H1 (cell line): ENCODE data around the gene DGKD. TPM values are rescaled to one million over a fixed set of nuclear protein-coding genes. Genes with fewer than 3 reads are reported as not detected.

Source experiments
- CTCF ChIA-PET: fragments of 300-600 bp; sonication (Branson Sonifier 250); formaldehyde crosslinking; loops from one replicate; lab custom pipeline; 2021; ENCODE audit not compliant: partially characterized antibody; lab: Charles Lee
- POLR2A ChIA-PET: fragments of 300-600 bp; sonication (Branson Sonifier 250); formaldehyde crosslinking; loops from one replicate; lab custom pipeline; 2021; ENCODE audit warnings: inconsistent platforms; ENCODE audit not compliant: partially characterized antibody; lab: Charles Lee
- DNase-seq, 2 experiments: peaks; one replicate each; pipeline versions ENCODE4 v3.0.0 to v3.0.0-alpha.2; 2010 to 2022; ENCODE audit warnings: low spot score in 2 of 2, low read depth in 1 of 2, mixed read lengths in 1 of 2
- FAIRE-seq: peaks from 2 replicates; lab custom pipeline; 2011; peaks lifted over from hg19 to GRCh38; lab: Jason Lieb, UNC
- H2AFZ ChIP-seq: 2 replicates; pipeline ENCODE4 v1.8.1; 2012; ENCODE audit warnings: low read length, inconsistent platforms
- H2AK5ac ChIP-seq: 2 replicates; pipeline ENCODE4 v1.6.1; 2013; ENCODE audit warnings: low read depth, low read length
- H2BK120ac ChIP-seq: replicated peaks from 2 replicates; pipeline ENCODE3; 2013; ENCODE audit warnings: low read depth, low read length, inconsistent platforms
- H2BK12ac ChIP-seq: 2 replicates; pipeline ENCODE4 v1.6.1; 2013; ENCODE audit warnings: low read depth, low read length
- H2BK15ac ChIP-seq: 2 replicates; pipeline ENCODE4 v1.6.1; 2013; ENCODE audit warnings: low read length
- H2BK20ac ChIP-seq: 2 replicates; pipeline ENCODE4 v1.6.1; 2013; ENCODE audit warnings: low read length
- H2BK5ac ChIP-seq: 2 replicates; pipeline ENCODE4 v1.6.1; 2013; ENCODE audit warnings: low read depth, low read length
- H3K14ac ChIP-seq: 2 replicates; pipeline ENCODE4 v1.6.1; 2013; ENCODE audit warnings: inconsistent platforms; ENCODE audit not compliant: insufficient read length
- H3K18ac ChIP-seq: 2 replicates; pipeline ENCODE4 v1.6.1; 2013; ENCODE audit warnings: low read length; ENCODE audit errors: extremely low read depth
- H3K23ac ChIP-seq: 2 replicates; pipeline ENCODE4 v1.6.1; 2013; ENCODE audit warnings: inconsistent platforms; ENCODE audit not compliant: insufficient read length
- H3K23me2 ChIP-seq: 2 replicates; pipeline ENCODE4 v1.6.1; 2013; ENCODE audit warnings: low read depth, low read length
- H3K27ac ChIP-seq: 2 replicates; pipeline ENCODE4 v1.6.1; 2011; ENCODE audit warnings: low read depth, low read length, inconsistent platforms
- H3K27me3 ChIP-seq, 4 experiments: replicated peaks in 1 of 4; 1 replicate in 1 of 4; 2 replicates in 3 of 4; pipeline versions ENCODE4 v1.6.1 to v1.8.1; 2011 to 2013; ENCODE audit warnings: low read length in 3 of 4, mild to moderate bottlenecking in 3 of 4, inconsistent platforms in 2 of 4, mixed read lengths in 2 of 4, moderate library complexity in 1 of 4; ENCODE audit not compliant: control insufficient read depth in 3 of 4, insufficient read depth in 3 of 4; ENCODE audit errors: extremely low read depth in 1 of 4
- H3K36me3 ChIP-seq, 4 experiments: 2 replicates each; pipeline versions ENCODE4 v1.6.1 to v1.8.1; 2011 to 2013; ENCODE audit warnings: mild to moderate bottlenecking in 4 of 4, low read length in 3 of 4, moderate library complexity in 2 of 4, control low read depth in 1 of 4, inconsistent platforms in 1 of 4; ENCODE audit not compliant: insufficient read depth in 4 of 4, control insufficient read depth in 2 of 4
- H3K4ac ChIP-seq: replicated peaks from 2 replicates; pipeline ENCODE3; 2013; ENCODE audit warnings: low read length, low read depth, mixed read lengths, inconsistent platforms; ENCODE audit not compliant: insufficient read length
- H3K4me1 ChIP-seq, 4 experiments: replicated peaks in 1 of 4; 1 replicate in 1 of 4; 2 replicates in 3 of 4; pipeline versions ENCODE4 v1.6.1 to v1.8.1; 2011 to 2013; ENCODE audit warnings: low read length in 3 of 4, inconsistent platforms in 2 of 4, mixed read lengths in 1 of 4; ENCODE audit not compliant: insufficient read depth in 4 of 4, control insufficient read depth in 3 of 4
- H3K4me2 ChIP-seq, 2 experiments: 2 replicates each; pipeline versions ENCODE4 v1.6.1 to v1.8.1; 2011 to 2013; ENCODE audit warnings: low read depth in 2 of 2, low read length in 2 of 2, control low read depth in 1 of 2, inconsistent platforms in 1 of 2, mild to moderate bottlenecking in 1 of 2; ENCODE audit not compliant: insufficient read depth in 1 of 2
- H3K4me3 ChIP-seq, 4 experiments: fragments of 200-600, 300-600 bp in 1 of 4; sonication (generic), shearing (Covaris generic), sonication (Bioruptor Twin) in 1 of 4; 2 replicates each; pipeline versions ENCODE4 v1.5.1 to v1.8.1; 2011 to 2016; ENCODE audit warnings: low read length in 4 of 4, low read depth in 3 of 4, control low read depth in 2 of 4, inconsistent platforms in 2 of 4, mild to moderate bottlenecking in 2 of 4, mixed read lengths in 1 of 4, moderate library complexity in 1 of 4; ENCODE audit not compliant: insufficient read depth in 2 of 4; ENCODE audit errors: extremely low read depth in 1 of 4
- H3K56ac ChIP-seq: replicated peaks from 2 replicates; pipeline ENCODE3; 2013; ENCODE audit warnings: low read depth, mild to moderate bottlenecking, mixed read lengths, low read length, inconsistent platforms; ENCODE audit not compliant: insufficient read length
- H3K79me1 ChIP-seq: 2 replicates; pipeline ENCODE4 v1.6.1; 2013; ENCODE audit warnings: low read depth, low read length, control low read depth
- H3K79me2 ChIP-seq, 2 experiments: 2 replicates each; pipeline versions ENCODE4 v1.6.1 to v1.8.1; 2012 to 2013; ENCODE audit warnings: low read length in 2 of 2, mild to moderate bottlenecking in 2 of 2, inconsistent platforms in 1 of 2; ENCODE audit not compliant: insufficient read depth in 2 of 2, control insufficient read depth in 1 of 2
- H3K9ac ChIP-seq, 4 experiments: replicated peaks in 1 of 4; 1 replicate in 1 of 4; 2 replicates in 3 of 4; pipeline versions ENCODE4 v1.6.1 to v1.8.1; 2011 to 2013; ENCODE audit warnings: low read depth in 3 of 4, low read length in 3 of 4, control low read depth in 2 of 4, mild to moderate bottlenecking in 2 of 4, moderate library complexity in 2 of 4, inconsistent platforms in 1 of 4; ENCODE audit errors: extremely low read depth in 1 of 4
- H3K9me3 ChIP-seq, 2 experiments: 2 replicates each; pipeline versions ENCODE4 v1.6.1 to v1.8.1; 2012 to 2013; ENCODE audit warnings: mild to moderate bottlenecking in 2 of 2, moderate library complexity in 2 of 2, control low read depth in 1 of 2, inconsistent platforms in 1 of 2, low read depth in 1 of 2, low read length in 1 of 2, mixed read lengths in 1 of 2; ENCODE audit not compliant: insufficient read depth in 2 of 2
- H4K20me1 ChIP-seq, 2 experiments: replicated peaks in 1 of 2; 2 replicates each; pipeline versions ENCODE3 to v1.8.1; 2011 to 2013; ENCODE audit warnings: inconsistent platforms in 2 of 2, low read length in 2 of 2, mild to moderate bottlenecking in 1 of 2; ENCODE audit not compliant: insufficient read depth in 2 of 2, control insufficient read depth in 1 of 2
- H4K5ac ChIP-seq: 2 replicates; pipeline ENCODE4 v1.6.1; 2013; ENCODE audit warnings: low read length, low read depth, mixed read lengths, inconsistent platforms; ENCODE audit not compliant: insufficient read length
- H4K8ac ChIP-seq: 2 replicates; pipeline ENCODE4 v1.8.0; 2013; ENCODE audit warnings: mild to moderate bottlenecking, moderate library complexity, low read length, inconsistent platforms; ENCODE audit not compliant: insufficient read depth; ENCODE audit errors: extremely low read depth
- H4K91ac ChIP-seq: replicated peaks from 2 replicates; pipeline ENCODE3; 2013; ENCODE audit warnings: low read length, mixed read lengths, inconsistent platforms; ENCODE audit not compliant: insufficient read length
- ASH2L ChIP-seq: fragments of 200-600, 300-600 bp; sonication (generic); IDR thresholded peaks from one replicate; pipeline ENCODE4 v1.7.1; 2017; ENCODE audit warnings: low read length
- CREB1 ChIP-seq: IDR thresholded peaks from 2 replicates; pipeline ENCODE4 v1.6.1; 2012; ENCODE audit warnings: inconsistent platforms
- EZH2 ChIP-seq: fragments of 200-600 bp; sonication (generic); IDR thresholded peaks from 2 replicates; pipeline ENCODE4 v1.7.1; 2012; ENCODE audit warnings: low read depth, mild to moderate bottlenecking, moderate library complexity, low read length, inconsistent platforms; ENCODE audit not compliant: severe bottlenecking
- GABPA ChIP-seq: IDR thresholded peaks from 2 replicates; pipeline ENCODE4 v1.6.1; 2011; ENCODE audit warnings: mild to moderate bottlenecking, low read length, moderate library complexity, borderline replicate concordance; ENCODE audit not compliant: insufficient read depth
- HDAC2 ChIP-seq, 2 experiments: fragments of 300-600 bp in 1 of 2; sonication (generic) in 1 of 2; IDR thresholded peaks; 2 replicates each; pipeline ENCODE4 v1.6.1; 2011 to 2012; ENCODE audit warnings: low read depth in 2 of 2, low read length in 2 of 2, mild to moderate bottlenecking in 2 of 2, moderate library complexity in 2 of 2, borderline replicate concordance in 1 of 2, inconsistent platforms in 1 of 2
- NANOG ChIP-seq: IDR thresholded peaks from 2 replicates; pipeline ENCODE4 v1.6.1; 2011; ENCODE audit warnings: low read length, low read depth, mild to moderate bottlenecking, inconsistent platforms; ENCODE audit not compliant: insufficient read depth, poor library complexity, severe bottlenecking
- NRF1 ChIP-seq: IDR thresholded peaks from 2 replicates; pipeline ENCODE4 v1.6.1; 2011; ENCODE audit warnings: mild to moderate bottlenecking, low read depth, low read length, improper control_type of control experiment
- POLR2AphosphoS5 ChIP-seq: IDR thresholded peaks from 2 replicates; pipeline ENCODE4 v1.6.1; 2011; ENCODE audit warnings: low read depth, low read length
- SIRT6 ChIP-seq: IDR thresholded peaks from one replicate; pipeline ENCODE4 v1.7.1; 2012; ENCODE audit warnings: low read length, inconsistent platforms
- SIX5 ChIP-seq: IDR thresholded peaks from 2 replicates; pipeline ENCODE4 v1.6.1; 2011; ENCODE audit warnings: mild to moderate bottlenecking, low read depth, low read length
- SP1 ChIP-seq: IDR thresholded peaks from 2 replicates; pipeline ENCODE4 v1.6.1; 2011; ENCODE audit warnings: low read depth, low read length
- TBP ChIP-seq: IDR thresholded peaks from 2 replicates; pipeline ENCODE4 v1.6.1; 2011; ENCODE audit warnings: low read depth, low read length, improper control_type of control experiment
- TEAD4 ChIP-seq: IDR thresholded peaks from 2 replicates; pipeline ENCODE4 v1.6.1; 2012; ENCODE audit warnings: low read depth, low read length, inconsistent platforms, mixed read lengths
- WGBS, 2 experiments: shearing (Covaris generic) in 1 of 2; methylation state at CpG; one replicate each; pipeline versions ENCODE4 v1.1.6 to v1.1.7; 2013 to 2015; ENCODE audit warnings: low lambda C conversion rate in 2 of 2, mixed read lengths in 2 of 2, inconsistent platforms in 1 of 2, low coverage in 1 of 2, missing lambda C conversion rate in 1 of 2; ENCODE audit not compliant: insufficient replicate concordance in 2 of 2, insufficient coverage in 1 of 2, insufficient read length in 1 of 2; ENCODE audit errors: extremely low coverage in 1 of 2, missing lambda C conversion rate in 1 of 2; 5-methylcytosine and 5-hydroxymethylcytosine counted together
- polyA plus RNA-seq, 7 experiments: library from polyadenylated mRNA; depleted of rRNA in 3 of 7; stranded (reverse) in 5 of 7; unstranded in 2 of 7; fragments of >200 nt in 5 of 7; fragments of 200-250 nt in 2 of 7; gene quantifications; 1 replicate in 5 of 7; 2 replicates in 1 of 7; 4 replicates in 1 of 7; pipeline versions ENCODE4 v1.2.1 to v1.2.3, GENCODE V29; 2011 to 2013; ENCODE audit warnings: missing spikeins in 2 of 7, mixed read lengths in 2 of 7
- total RNA-seq: library from RNA; stranded (reverse); fragmentation: NEBNext Ultra II Directional; extraction: Animal tissue kit (Norgen Biotek cat#: 25700); gene quantifications from 2 replicates; pipeline ENCODE4 v1.2.1, GENCODE V29; 2021

DGKD gene
- total and polyA plus RNA-seq, 2 of the 8 experiments (the other 6 are each of a cell fraction or from before 2014, with no cell fraction given), result 7.7 to 30.9 TPM

GRCh38 chr2:233418761-233419546 lies 64.7 kb downstream of the DGKD start:
- H4K8ac ChIP-seq, result no peak overlapping the region
- H3K9me3 ChIP-seq, result no peaks in the 10 kb centered on the region
- H3K36me3 ChIP-seq, result no peaks in the 10 kb centered on the region
- no peak overlapping the region for H3K14ac ChIP-seq
- 0 out of 2 replicates have a peak overlapping the region, but pooled peaks have one; percentile 53 for H2BK15ac ChIP-seq
- peaks cover 6% of the 10 kb centered on the region for H3K79me1 ChIP-seq
- no peak overlapping the region for H3K23ac ChIP-seq
- H3K4me2 ChIP-seq, result no peak overlapping the region
- peaks cover 0 to 11% (median 6%) of the 10 kb centered on the region in 4 experiments; a peak in 6 of 7 replicates for H3K4me1 ChIP-seq
- peaks cover 0 to 9% of the 10 kb centered on the region in 2 experiments; a peak in 1 of 4 replicates for H3K79me2 ChIP-seq
- H3K56ac ChIP-seq, result no peak overlapping the region
- no peak for FAIRE-seq
- no peak overlapping the region for H3K4ac ChIP-seq
- H4K20me1 ChIP-seq, result no peaks in the 10 kb centered on the region
- no peak overlapping the region for H2BK12ac ChIP-seq
- H3K18ac ChIP-seq, result no peak overlapping the region
- H4K5ac ChIP-seq, result no peak overlapping the region
- H2AFZ ChIP-seq, result no peak overlapping the region
- H2AK5ac ChIP-seq, result peak overlapping the region; percentile 88; the same call in 1 of the 2 replicates
- H3K23me2 ChIP-seq, result peaks cover 2% of the 10 kb centered on the region; the same call in 1 of the 2 replicates
- peak overlapping the region; percentile 45; the same call in 1 of the 2 replicates for H2BK5ac ChIP-seq
- H2BK120ac ChIP-seq, result no peak overlapping the region
- H3K9ac ChIP-seq, result no peak overlapping the region; a peak in 1 of 7 replicates
- ChIA-PET CTCF (interaction anchor here (0.6 to 3.7 kb wide), 10 partner anchors 9 to 95 kb away, joined by 3 to 18 read pairs (median 3); no protein-coding TSS in a partner anchor), POLR2A (interaction anchor here (0.8 kb wide), 1 partner anchor 10 kb away, joined by 3 read pairs; no protein-coding TSS in a partner anchor)
- no peak overlapping the region for H3K4me3 ChIP-seq
- 84% methylated on average over 19 of the region's 19 CpGs; no CpG with 5 or more reads in 1 of the 2 experiments for WGBS, 2 experiments
- no peak overlapping the region for H2BK20ac ChIP-seq
- DNase-seq, result peak in 1 of 2 experiments; percentile 43
- no peak overlapping the region for H4K91ac ChIP-seq
- H3K27me3 ChIP-seq, result no peaks in the 10 kb centered on the region
- H3K27ac ChIP-seq, result no peak overlapping the region
- no peak for TF ChIP-seq POLR2AphosphoS5
- no peak for TF ChIP-seq SIRT6
- TF ChIP-seq TBP, result no peak
- TF ChIP-seq NANOG, result no peak
- no peak for TF ChIP-seq ASH2L
- TF ChIP-seq GABPA, result no peak
- no peak for TF ChIP-seq EZH2
- TF ChIP-seq HDAC2 (IDR thresholded peaks at IDR 0.05; ENCODE audit: borderline replicate concordance in 1 of 2, low read depth in 2 of 2, low read length in 2 of 2), result no peak
- TF ChIP-seq TEAD4, result no peak
- TF ChIP-seq SP1, result no peak
- TF ChIP-seq CREB1, result no peak
- TF ChIP-seq NRF1, result no peak
- TF ChIP-seq SIX5, result no peak
